ENCODE measurements around the gene MGARP. TPM values are rescaled to one million over a fixed set of nuclear protein-coding genes. Genes with fewer than 3 reads are reported as not detected.
"Not testable (repeated sequence)": the region's sequence is repeated elsewhere in the genome, so short reads cannot be mapped to it uniquely, and the experiment has no call there.

MGARP gene
- total RNA-seq, 1 donor from 2014 or later: 0.60 TPM

- H3K27me3 ChIP-seq (ENCODE audit: low read depth): no peaks in the 10 kb centered on the region
- no peaks in the 10 kb centered on the region for H3K9me3 ChIP-seq (replicated peaks)
- no peak overlapping the region for H3K27ac ChIP-seq (replicated peaks)
- intact Hi-C loops (cut with micrococcal nuclease): no loop called here
- H3K4me1 ChIP-seq: peaks cover 21% of the 10 kb centered on the region
- no peak overlapping the region for H3K4me3 ChIP-seq
- no peak for DNase-seq
- no peak for TF ChIP-seq CTCF (IDR thresholded peaks at IDR 0.05; ENCODE audit: borderline replicate concordance)
- H3K36me3 ChIP-seq: no peaks in the 10 kb centered on the region
Measured at GRCh38 chr4:139265654-139266053, 14.4 kb downstream of the MGARP start.

- no peaks in the 10 kb centered on the region for H3K4me1 ChIP-seq
- DNase-seq: no peak
- TF ChIP-seq CTCF (IDR thresholded peaks at IDR 0.05; ENCODE audit: borderline replicate concordance): no peak
- H3K27ac ChIP-seq (replicated peaks): no peak overlapping the region
- no peaks in the 10 kb centered on the region for H3K27me3 ChIP-seq (ENCODE audit: low read depth)
- no peak overlapping the region for H3K4me3 ChIP-seq
- no peaks in the 10 kb centered on the region for H3K9me3 ChIP-seq (replicated peaks)
- intact Hi-C loops (cut with micrococcal nuclease): no loop called here
- H3K36me3 ChIP-seq: no peaks in the 10 kb centered on the region
Measured at GRCh38 chr4:139256349-139256748, 23.7 kb downstream of the MGARP start.

- H3K27me3 ChIP-seq (ENCODE audit: low read depth); H3K27ac ChIP-seq (replicated peaks); H3K9me3 ChIP-seq (replicated peaks); H3K36me3 ChIP-seq; H3K4me3 ChIP-seq; DNase-seq; H3K4me1 ChIP-seq; intact Hi-C loops (cut with micrococcal nuclease): not testable (repeated sequence)
Measured at GRCh38 chr4:139255581-139255980, 24.4 kb downstream of the MGARP start.

- TF ChIP-seq CTCF (IDR thresholded peaks at IDR 0.05; ENCODE audit: borderline replicate concordance): no peak
- Histone ChIP-seq H3K27me3 (ENCODE audit: low read depth) (no peaks in the 10 kb centered on the region), H3K27ac (replicated peaks) (no peak overlapping the region), H3K4me3 (no peak overlapping the region), H3K36me3 (no peaks in the 10 kb centered on the region), H3K4me1 (no peaks in the 10 kb centered on the region), H3K9me3 (replicated peaks) (no peaks in the 10 kb centered on the region)
- no peak for DNase-seq
- intact Hi-C loops (cut with micrococcal nuclease): no loop called here
Measured at GRCh38 chr4:139253713-139254112, 26.3 kb downstream of the MGARP start.

GRCh38 chr4:139253046-139253445 lies 27.0 kb downstream of the MGARP start:
- no peaks in the 10 kb centered on the region for H3K9me3 ChIP-seq (replicated peaks)
- no peak for DNase-seq
- no peak for TF ChIP-seq CTCF (IDR thresholded peaks at IDR 0.05; ENCODE audit: borderline replicate concordance)

GRCh38 chr4:139247700-139248238 lies 32.3 kb downstream of the MGARP start:
- H3K27ac ChIP-seq (replicated peaks): no peak overlapping the region
- H3K4me3 ChIP-seq: no peak overlapping the region
- no peak for TF ChIP-seq CTCF (IDR thresholded peaks at IDR 0.05; ENCODE audit: borderline replicate concordance)
- no peaks in the 10 kb centered on the region for H3K27me3 ChIP-seq (ENCODE audit: low read depth)
- intact Hi-C loops (cut with micrococcal nuclease): no loop called here
- DNase-seq: no peak
- no peaks in the 10 kb centered on the region for H3K4me1 ChIP-seq
- H3K9me3 ChIP-seq (replicated peaks): no peaks in the 10 kb centered on the region
- H3K36me3 ChIP-seq: no peaks in the 10 kb centered on the region

More at GRCh38 chr4:139253046-139253445, 27.0 kb downstream of the MGARP start:
- no peak overlapping the region for H3K27ac ChIP-seq (replicated peaks)
- no peaks in the 10 kb centered on the region for H3K36me3 ChIP-seq
- no peaks in the 10 kb centered on the region for H3K4me1 ChIP-seq
- intact Hi-C loops (cut with micrococcal nuclease): no loop called here
- H3K4me3 ChIP-seq: no peak overlapping the region
- no peaks in the 10 kb centered on the region for H3K27me3 ChIP-seq (ENCODE audit: low read depth)
